Pancreas (tissue), 10 donors: ENCODE data around the gene FBXW10. TPM values are rescaled to one million over a fixed set of nuclear protein-coding genes. Genes with fewer than 3 reads are reported as not detected.
"Not testable (repeated sequence)": the region's sequence is repeated elsewhere in the genome, so short reads cannot be mapped to it uniquely, and the experiment has no call there.

Source experiments
- ATAC-seq, 4 donors: fragments of 200-7000 bp; cut with Tn5 transposase; one replicate each; pipeline versions ENCODE4 v1.8.0 to v1.9.1; 2020; ENCODE audit warnings: mild to moderate bottlenecking in 4 of 4, moderate library complexity in 4 of 4
- DNase-seq, 6 donors: peaks; one replicate each; pipeline ENCODE4 v3.0.0-alpha.2; 2020
- FAIRE-seq: peaks from 2 replicates; lab custom pipeline; 2012; peaks lifted over from hg19 to GRCh38; lab: Jason Lieb, UNC
- H3K27ac ChIP-seq, 4 donors: fragments of 200-600 bp; sonication (generic); 1 replicate in 3 of 4; 2 replicates in 1 of 4; pipeline versions ENCODE4 v1.5.0 to v1.8.0; 2020
- H3K27me3 ChIP-seq, 4 donors: fragments of 200-600 bp; one replicate each; pipeline ENCODE4 v1.8.0; 2021
- H3K36me3 ChIP-seq, 3 donors: fragments of 200-600 bp; sonication (generic) in 1 of 3; one replicate each; pipeline versions ENCODE4 v1.5.0 to v1.8.0; 2020 to 2021
- H3K4me1 ChIP-seq, 3 donors: fragments of 200-600 bp; one replicate each; pipeline ENCODE4 v1.8.0; 2021
- H3K4me3 ChIP-seq, 4 donors: fragments of 200-600 bp; sonication (generic) in 2 of 4; one replicate each; pipeline versions ENCODE4 v1.5.0 to v1.8.0; 2020 to 2021
- H3K9me3 ChIP-seq, 4 donors: fragments of 200-600 bp; one replicate each; pipeline ENCODE4 v1.8.0; 2021
- CTCF ChIP-seq, 4 donors: fragments of 200-600 bp; sonication (generic) in 3 of 4; IDR thresholded peaks; one replicate each; pipeline versions ENCODE4 v1.5.0 to v1.8.0; 2021; ENCODE audit warnings: antibody characterized with exemption in 4 of 4
- WGBS, 2 donors: extraction: QIAGEN DNeasy Blood & Tissue Kit; methylation state at CpG; one replicate each; pipeline ENCODE4 v1.1.7; 2013; 5-methylcytosine and 5-hydroxymethylcytosine counted together
- intact Hi-C, 3 donors: fragments of 100-400 bp; cut with DNase I; formaldehyde crosslinking; loops; one replicate each; pipeline versions ENCODE4 v1.11.1 to v1.14.2; 2022
- polyA plus RNA-seq, 2 donors: library from polyadenylated mRNA; stranded (reverse); fragments of 200-250 nt; gene quantifications; one replicate each; pipeline ENCODE4 v1.2.3, GENCODE V29; 2013
- total RNA-seq, 6 donors: library from RNA; stranded (reverse); fragmentation: NEBNext Ultra II Directional in 4 of 6; extraction: Animal tissue kit (Norgen Biotek cat#: 25700) in 4 of 6; gene quantifications; one replicate each; pipeline versions ENCODE4 v1.2.1 to v1.2.4, GENCODE V29; 2021 to 2023
- donor health status: healthy with polysubstance abuse.
- donor health status: DM: no; HTN: no; CAD: no; lungs with moderate emphysema.
- donor health status: DM: no; HTN: no; CAD: no.
- donor health status: control.
- donor health status: control.
- donor health status: Bipolar disorder and iron deficiency.
- donor health status: DM: yes; HTN: yes; CAD: no.
- donor health status: DM: no; HTN: no; CAD: no.
- donor health status: DM: no; HTN: no; CAD: no.
- donor health status: DM: yes; HTN: yes; CAD: no.

FBXW10 gene
- total and polyA plus RNA-seq, 8 donors = 0.05 to 0.23 (median 0.11) TPM; not detected in 5

GRCh38 chr17:18753829-18754409, 10.1 kb downstream of the FBXW10 start:
- H3K4me1 ChIP-seq, H3K4me3 ChIP-seq, H3K27ac ChIP-seq, H3K27me3 ChIP-seq, DNase-seq, FAIRE-seq, H3K36me3 ChIP-seq, intact Hi-C loops, H3K9me3 ChIP-seq: not testable (repeated sequence)
- 67 to 73% methylated on average over 5 of the region's 6 CpGs for WGBS, 2 donors
- ATAC-seq = peak in 3 of 4 donors; percentile 67 to 81 (median 71)

GRCh38 chr17:18755969-18756368, 12.1 kb downstream of the FBXW10 start:
- DNase-seq, H3K4me3 ChIP-seq, ATAC-seq, H3K27ac ChIP-seq, FAIRE-seq, intact Hi-C loops, H3K27me3 ChIP-seq, H3K36me3 ChIP-seq, H3K4me1 ChIP-seq, H3K9me3 ChIP-seq: not testable (repeated sequence)
- WGBS, 2 donors = 77 to 84% methylated on average over 4 of the region's 4 CpGs

GRCh38 chr17:18757368-18758044, 13.7 kb downstream of the FBXW10 start:
- H3K4me3 ChIP-seq, H3K36me3 ChIP-seq, intact Hi-C loops, FAIRE-seq, H3K27me3 ChIP-seq, DNase-seq, H3K9me3 ChIP-seq, H3K27ac ChIP-seq, H3K4me1 ChIP-seq: not testable (repeated sequence)
- peak in 3 of 4 donors; percentile 34 to 63 (median 43) for ATAC-seq
- 64 to 67% methylated on average over 8 of the region's 8 CpGs for WGBS, 2 donors

GRCh38 chr17:18758344-18758743, 14.5 kb downstream of the FBXW10 start:
- H3K4me1 ChIP-seq, H3K36me3 ChIP-seq, intact Hi-C loops, FAIRE-seq, ATAC-seq, H3K27me3 ChIP-seq, H3K4me3 ChIP-seq, H3K27ac ChIP-seq, H3K9me3 ChIP-seq, DNase-seq: not testable (repeated sequence)
- 88 to 100% methylated on average over 1 of the region's 6 CpGs for WGBS, 2 donors

- intact Hi-C loops, H3K27ac ChIP-seq, ATAC-seq, FAIRE-seq, DNase-seq, H3K4me3 ChIP-seq, H3K36me3 ChIP-seq, H3K9me3 ChIP-seq, H3K27me3 ChIP-seq, H3K4me1 ChIP-seq: not testable (repeated sequence)
- 88 to 99% methylated on average over 6 of the region's 6 CpGs for WGBS, 2 donors
Observed at GRCh38 chr17:18760221-18760620, 16.4 kb downstream of the FBXW10 start.

- WGBS, 2 donors = 88 to 96% methylated on average over 3 to 4 of the region's 4 CpGs
- H3K27me3 ChIP-seq, ATAC-seq, H3K4me1 ChIP-seq, H3K9me3 ChIP-seq, DNase-seq, H3K36me3 ChIP-seq, intact Hi-C loops, H3K27ac ChIP-seq, FAIRE-seq, H3K4me3 ChIP-seq: not testable (repeated sequence)
Observed at GRCh38 chr17:18770572-18770971, 26.7 kb downstream of the FBXW10 start.

- WGBS, 2 donors = 81 to 91% methylated on average over 4 of the region's 4 CpGs
- intact Hi-C loops, H3K4me1 ChIP-seq, H3K4me3 ChIP-seq, H3K9me3 ChIP-seq, H3K27ac ChIP-seq, DNase-seq, FAIRE-seq, H3K27me3 ChIP-seq, H3K36me3 ChIP-seq, ATAC-seq: not testable (repeated sequence)
Observed at GRCh38 chr17:18771066-18771465, 27.2 kb downstream of the FBXW10 start.

GRCh38 chr17:18772471-18772870, 28.6 kb downstream of the FBXW10 start:
- 74 to 79% methylated on average over 7 of the region's 7 CpGs for WGBS, 2 donors

GRCh38 chr17:18780991-18781718, 37.3 kb downstream of the FBXW10 start, which contains the start of gene TVP23B:
TSS of gene TVP23B (plus strand) at chr17:18781183. CDS start at chr17:18781294, 111 bp downstream.
- 1% methylated on average over 35 to 53 of the region's 56 CpGs for WGBS, 2 donors
- Histone ChIP-seq H3K27ac (peak within 1 kb of the TSS; percentile 51 to 86 (median 68)), H3K4me3 (peak within 1 kb of the TSS; percentile 28 to 56 (median 44))
- H3K36me3 ChIP-seq, H3K9me3 ChIP-seq, H3K27me3 ChIP-seq, FAIRE-seq, intact Hi-C loops, H3K4me1 ChIP-seq: not testable (repeated sequence)
- ATAC-seq (peak; percentile 98 to 99 (median 99)), DNase-seq (peak; percentile 96 to 99 (median 97))

More at GRCh38 chr17:18772471-18772870, 28.6 kb downstream of the FBXW10 start:
- no peaks in the 10 kb centered on the region for H3K4me1 ChIP-seq
- FAIRE-seq (no peak), DNase-seq (no peak), ATAC-seq (no peak)
- intact Hi-C loops = no loop called here
- no peak overlapping the region for H3K27ac ChIP-seq
- no peaks in the 10 kb centered on the region for H3K9me3 ChIP-seq
- H3K4me3 ChIP-seq = no peak overlapping the region
- no peaks in the 10 kb centered on the region for H3K36me3 ChIP-seq
- TF ChIP-seq CTCF (IDR thresholded peaks at IDR 0.05) = no peak
- no peaks in the 10 kb centered on the region for H3K27me3 ChIP-seq

GRCh38 chr17:18781805-18782204, 38.0 kb downstream of the FBXW10 start:
- ATAC-seq = peak in 2 of 4 donors; percentile 10 to 35
- intact Hi-C loops, H3K9me3 ChIP-seq, H3K4me1 ChIP-seq, H3K27ac ChIP-seq, FAIRE-seq, H3K36me3 ChIP-seq, DNase-seq, H3K27me3 ChIP-seq: not testable (repeated sequence)
- WGBS, 2 donors = 0 to 6% methylated on average over 2 to 3 of the region's 5 CpGs
- H3K4me3 ChIP-seq = peak overlapping the region in 2 of 4 donors; percentile 51 to 56
